22Rv1 (cell line): ENCODE measurements around the gene AP1S3.

Source experiments
- CTCF ChIP-seq: fragments of 450-650 bp; IDR thresholded peaks from 2 replicates; pipeline ENCODE4 v1.5.1; 2017; ENCODE audit warnings: mild to moderate bottlenecking
- ZFX ChIP-seq: fragments of 450-650 bp; IDR thresholded peaks from 2 replicates; pipeline ENCODE4 v1.6.1; 2017; ENCODE audit warnings: antibody characterized with exemption, borderline replicate concordance

GRCh38 chr2:223762853-223763252 lies 74.5 kb downstream of the AP1S3 start:
- no peak for TF ChIP-seq CTCF
- no peak for TF ChIP-seq ZFX
